IPS-11a (cell line): Measurements from ENCODE around the gene FKBP1B.
"Not testable (repeated sequence)": the region's sequence is repeated elsewhere in the genome, so short reads cannot be mapped to it uniquely, and the experiment has no call there.

Experiments
- H3K4me3 ChIP-seq: one replicate; pipeline ENCODE4 v1.5.1; 2013; ENCODE audit warnings: low read depth, low read length, control low read depth

Gene FKBP1B

GRCh38 chr2:24049485-24050021, at the start of gene FKBP1B:
Gene FKBP1B, plus strand, starts transcription at chr2:24049741. Its CDS starts 109 bp downstream, at chr2:24049850.
- H3K4me3 ChIP-seq = peak within 1 kb of the TSS; percentile 69

GRCh38 chr2:24007693-24008092, 41.8 kb upstream of the FKBP1B start:
- no peak overlapping the region for H3K4me3 ChIP-seq

GRCh38 chr2:24008672-24009366, 40.7 kb upstream of the FKBP1B start:
- H3K4me3 ChIP-seq = no peak overlapping the region

- H3K4me3 ChIP-seq = no peak overlapping the region
Measured at GRCh38 chr2:24009367-24009679, 40.2 kb upstream of the FKBP1B start.

- peak within 1 kb of the TSS; percentile 33 for H3K4me3 ChIP-seq
Measured at GRCh38 chr2:24009680-24010476, 39.7 kb upstream of the FKBP1B start, which contains the start of gene MFSD2B. Gene MFSD2B, plus strand, starts transcription at chr2:24010085. Its CDS starts 12 bp downstream, at chr2:24010097.

GRCh38 chr2:24010477-24011249, 38.9 kb upstream of the FKBP1B start:
- peak overlapping the region; percentile 33 for H3K4me3 ChIP-seq

- no peak overlapping the region for H3K4me3 ChIP-seq
Measured at GRCh38 chr2:24011250-24012104, 38.1 kb upstream of the FKBP1B start.

GRCh38 chr2:24012521-24013188, 36.9 kb upstream of the FKBP1B start:
- H3K4me3 ChIP-seq = no peak overlapping the region

GRCh38 chr2:24014902-24015301, 34.6 kb upstream of the FKBP1B start:
- not testable (repeated sequence) for H3K4me3 ChIP-seq

GRCh38 chr2:24015562-24016375, 33.8 kb upstream of the FKBP1B start:
- no peak overlapping the region for H3K4me3 ChIP-seq

- no peak overlapping the region for H3K4me3 ChIP-seq
Measured at GRCh38 chr2:24016376-24016761, 33.2 kb upstream of the FKBP1B start.

GRCh38 chr2:24016853-24017703, 32.5 kb upstream of the FKBP1B start:
- no peak overlapping the region for H3K4me3 ChIP-seq

GRCh38 chr2:24017711-24018110, 31.8 kb upstream of the FKBP1B start:
- H3K4me3 ChIP-seq = no peak overlapping the region

GRCh38 chr2:24018241-24018640, 31.3 kb upstream of the FKBP1B start:
- H3K4me3 ChIP-seq = no peak overlapping the region

- no peak overlapping the region for H3K4me3 ChIP-seq
Measured at GRCh38 chr2:24019729-24020128, 29.8 kb upstream of the FKBP1B start.

- no peak overlapping the region for H3K4me3 ChIP-seq
Measured at GRCh38 chr2:24020244-24020643, 29.3 kb upstream of the FKBP1B start.

GRCh38 chr2:24021122-24021998, 28.2 kb upstream of the FKBP1B start:
- no peak overlapping the region for H3K4me3 ChIP-seq
